Activated T-cell treated with anti-CD3 and anti-CD28 coated beads for 24 hours (primary cell): ENCODE measurements around the gene EP400.
A peak's percentile ranks its signal among the peaks of the same experiment; 100 is the strongest.
"Not testable (repeated sequence)": the region's sequence is repeated elsewhere in the genome, so short reads cannot be mapped to it uniquely, and the experiment has no call there.

Source experiments
- DNase-seq: peaks from one replicate; pipeline ENCODE4 v3.0.0-alpha.2; 2020; ENCODE audit warnings: low read depth

EP400 gene

GRCh38 chr12:132045751-132046150 is 96.0 kb downstream of the EP400 start:
- DNase-seq = no peak

GRCh38 chr12:132046561-132046960 is 96.8 kb downstream of the EP400 start:
- no peak for DNase-seq

DNA sequence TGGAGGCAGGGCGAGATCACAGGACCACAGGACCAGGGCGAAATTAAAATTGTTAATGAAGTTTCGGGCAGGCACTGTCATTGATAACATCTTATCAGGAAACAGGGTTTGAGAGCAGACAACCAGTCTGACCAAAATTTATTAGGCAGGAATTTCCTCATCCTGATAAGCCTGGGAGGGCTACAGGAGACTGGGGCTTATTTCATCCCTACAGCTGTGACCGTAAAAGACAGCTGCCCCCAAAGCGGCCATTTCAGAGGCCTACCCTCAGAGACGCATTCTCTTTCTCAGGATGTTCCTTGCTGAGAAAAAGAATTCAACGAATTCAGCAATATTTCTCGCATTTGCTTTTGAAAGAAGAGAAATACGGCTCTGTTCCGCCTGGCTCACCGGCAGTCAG is 97.9 kb downstream of the EP400 start:
- not testable (repeated sequence) for DNase-seq

GRCh38 chr12:132049442-132049841 is 99.7 kb downstream of the EP400 start:
- no peak for DNase-seq

GRCh38 chr12:132049876-132050275 is 100.1 kb downstream of the EP400 start:
- DNase-seq = no peak

GRCh38 chr12:132051718-132052117 is 102.0 kb downstream of the EP400 start:
- DNase-seq = not testable (repeated sequence)

DNA sequence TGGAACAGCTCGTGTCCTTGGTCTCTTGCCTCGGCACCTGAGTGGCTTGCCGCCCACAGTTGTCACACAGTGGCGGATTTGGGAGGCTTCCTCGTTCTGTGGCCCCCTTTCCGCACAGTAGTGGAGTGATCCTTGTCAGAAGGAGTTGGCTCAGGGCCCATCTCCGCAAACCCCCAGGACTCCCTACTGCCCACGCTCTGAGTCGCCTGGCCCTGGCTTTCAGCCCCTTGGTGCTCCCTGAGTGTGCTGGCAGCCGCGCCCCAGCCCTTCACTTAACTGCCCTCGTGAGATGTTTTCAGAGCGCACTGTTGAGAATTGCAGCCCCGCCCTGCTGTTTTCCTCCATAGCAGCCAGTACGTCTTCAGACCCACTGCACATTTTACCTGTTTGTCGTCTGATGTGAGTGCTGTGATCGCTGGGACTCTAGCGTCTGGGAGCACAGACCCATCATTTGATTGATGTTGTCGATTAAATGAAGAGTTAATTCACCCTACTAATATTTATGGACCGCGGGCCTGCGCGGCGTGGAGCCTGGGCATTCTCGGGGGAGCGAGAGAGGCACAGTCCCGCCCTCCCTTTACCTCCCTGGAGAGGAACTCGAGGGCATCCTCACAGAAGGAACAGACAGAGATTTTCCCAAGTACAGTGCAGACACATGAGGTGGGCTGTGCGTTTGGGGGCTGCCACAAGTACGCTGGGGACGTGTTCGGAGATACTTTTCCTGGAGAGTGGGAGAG is 102.6 kb downstream of the EP400 start:
- DNase-seq = no peak

GRCh38 chr12:132053338-132054330 is 103.9 kb downstream of the EP400 start:
- DNase-seq = no peak

- DNase-seq = no peak
Observed at GRCh38 chr12:132054983-132055382, 105.2 kb downstream of the EP400 start.

DNA sequence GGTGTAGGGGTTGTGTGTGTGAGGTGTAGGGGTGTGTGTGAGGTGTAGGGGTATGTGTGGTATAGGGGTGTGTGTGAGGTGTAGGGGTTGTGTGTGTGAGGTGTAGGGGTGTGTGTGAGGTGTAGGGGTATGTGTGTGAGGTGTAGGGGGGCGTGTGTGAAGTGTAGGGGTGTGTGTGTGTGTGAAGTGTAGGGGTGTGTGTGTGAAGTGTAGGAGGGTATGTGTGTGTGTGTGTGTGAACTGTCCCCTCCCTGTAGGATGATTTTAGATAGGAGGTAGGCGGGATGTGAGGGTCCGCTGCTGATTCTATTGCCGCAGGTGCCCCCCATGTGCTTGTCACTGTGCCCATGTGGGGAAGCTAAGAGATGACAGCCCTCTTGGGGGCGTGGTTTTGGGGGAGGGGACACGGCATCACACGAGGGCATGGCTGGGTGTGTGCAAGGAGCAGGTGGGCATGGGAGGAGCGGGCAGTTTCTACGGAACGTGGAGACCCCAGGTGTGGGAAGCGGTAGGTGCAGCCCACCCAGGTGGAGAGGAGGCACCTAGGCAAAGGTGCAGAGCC is 105.9 kb downstream of the EP400 start:
- no peak for DNase-seq

DNA sequence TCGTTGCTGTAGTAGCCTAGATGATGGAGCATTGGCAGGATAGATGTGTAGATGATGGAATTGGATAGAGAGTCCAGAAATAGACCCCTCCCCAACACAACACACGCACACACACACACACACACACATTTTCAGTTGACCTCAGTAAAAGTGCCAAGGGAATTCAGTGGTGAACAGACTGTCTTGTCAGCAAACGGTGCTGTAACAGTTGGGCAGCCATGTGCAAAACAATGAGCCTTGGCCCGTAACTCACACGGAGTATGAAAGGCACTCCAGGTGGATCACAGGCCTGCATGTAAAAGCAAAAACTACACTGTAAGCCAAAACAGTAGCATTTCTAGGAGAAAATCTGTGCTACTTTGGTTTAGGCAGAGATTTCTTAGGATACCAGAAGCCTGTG is 106.6 kb downstream of the EP400 start:
- DNase-seq = no peak

- no peak for DNase-seq
Observed at GRCh38 chr12:132056951-132057350, 107.2 kb downstream of the EP400 start.

GRCh38 chr12:132057691-132058090 is 107.9 kb downstream of the EP400 start:
- no peak for DNase-seq

- no peak for DNase-seq
Observed at GRCh38 chr12:132061197-132061596, 111.5 kb downstream of the EP400 start.

GRCh38 chr12:132061641-132062430 is 112.1 kb downstream of the EP400 start:
- no peak for DNase-seq

DNA sequence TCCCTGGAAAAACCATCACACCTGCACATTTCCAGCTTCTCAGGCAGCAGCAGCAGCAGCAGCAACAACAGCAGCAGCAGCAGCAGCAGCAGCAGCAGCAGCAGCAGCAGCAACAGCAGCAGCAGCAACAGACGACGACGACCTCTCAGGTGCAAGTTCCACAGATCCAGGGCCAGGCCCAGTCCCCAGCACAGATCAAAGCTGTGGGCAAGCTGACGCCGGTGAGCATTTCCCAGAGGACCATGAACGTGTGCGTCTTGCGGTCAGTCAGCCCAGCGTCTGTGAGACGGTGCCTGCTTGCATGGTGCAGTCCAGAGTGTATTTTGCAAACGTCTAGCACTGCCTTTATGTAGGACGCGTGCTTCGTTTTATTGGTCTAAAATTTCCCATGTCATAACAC is 112.7 kb downstream of the EP400 start:
- no peak for DNase-seq

GRCh38 chr12:132063491-132063890 is 113.7 kb downstream of the EP400 start:
- no peak for DNase-seq

GRCh38 chr12:132064631-132065030 is 114.9 kb downstream of the EP400 start:
- DNase-seq = no peak

DNA sequence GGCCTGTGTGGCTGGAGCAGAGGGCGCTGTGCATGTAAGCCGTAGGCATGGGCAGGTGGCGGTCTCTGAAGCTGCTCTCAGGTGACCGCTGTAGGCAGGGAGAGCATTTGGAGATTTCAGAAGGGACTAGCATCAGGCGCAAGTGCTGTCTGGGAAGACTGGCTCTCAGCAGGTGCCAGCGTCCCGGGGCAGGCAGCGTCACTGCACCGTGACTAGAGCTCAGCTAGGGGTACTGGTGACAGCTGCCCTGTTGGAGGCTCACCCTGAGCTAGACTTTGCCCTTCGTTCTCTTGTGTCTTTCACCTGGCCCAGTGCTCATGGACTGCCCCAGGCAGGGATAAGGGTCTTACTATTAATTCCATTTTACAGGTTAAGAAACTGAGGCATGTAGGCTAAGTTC is 115.5 kb downstream of the EP400 start:
- DNase-seq = no peak

GRCh38 chr12:132065609-132066344 is 116.0 kb downstream of the EP400 start:
- no peak for DNase-seq

DNA sequence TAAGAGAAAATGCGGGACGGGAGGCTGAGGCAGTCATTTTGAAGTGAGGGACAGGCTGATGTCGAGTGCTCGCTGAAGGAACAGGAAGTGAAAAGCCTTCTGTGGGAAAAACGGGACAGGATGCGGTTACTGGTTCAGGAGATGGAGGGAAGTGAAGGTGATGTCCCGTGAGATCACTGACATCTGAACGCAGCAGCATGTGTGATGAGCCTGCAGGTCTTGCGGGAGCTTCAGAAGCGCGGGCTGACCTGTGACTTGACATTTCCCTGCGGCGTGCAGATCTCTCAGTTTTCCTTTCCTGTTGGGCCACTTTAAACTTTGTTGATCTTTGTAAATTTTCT is 116.6 kb downstream of the EP400 start:
- peak; percentile 14 for DNase-seq
